Mesangial cell (primary cell): Measurements from ENCODE around the gene SELENOM. TPM values are rescaled to one million over a fixed set of nuclear protein-coding genes. Genes with fewer than 3 reads are reported as not detected.

Source experiments
- total RNA-seq: library from RNA; depleted of rRNA; stranded (reverse); fragments of >200 nt; gene quantifications from 2 replicates; pipeline ENCODE4 v1.2.3, GENCODE V29; 2015

The SELENOM gene
- total RNA-seq = 96.8 and 123 TPM in 2 replicates

GRCh38 chr22:31107178-31107893 lies at the start of gene SELENOM:
Gene SELENOM (minus strand): TSS chr22:31107568. CDS start chr22:31107505, 63 bp downstream.

GRCh38 chr22:31139866-31140716 lies 32.7 kb upstream of the SELENOM start, which contains the start of gene PLA2G3:
Gene PLA2G3 (minus strand): TSS chr22:31140508. CDS start chr22:31140354, 154 bp downstream.

GRCh38 chr22:31122532-31123291 lies 15.3 kb upstream of the SELENOM start, which contains the start of gene INPP5J:
Gene INPP5J (plus strand): TSS chr22:31122966. CDS start chr22:31123015, 49 bp downstream.

GRCh38 chr22:31080848-31081649 lies 26.3 kb downstream of the SELENOM start, which contains the start of gene SMTN:
Gene SMTN (plus strand): TSS chr22:31081318. CDS start chr22:31083259, 1,941 bp downstream.

Other genes starting within 250 kb of the SELENOM start
- gene MORC2, start 138.8 kb downstream of the SELENOM start, total RNA-seq = 17.5 and 19.9 TPM in 2 replicates
- gene TUG1, start 138.3 kb downstream of the SELENOM start, total RNA-seq = 31.3 and 49.3 TPM in 2 replicates
- gene SMTN, start 26.2 kb downstream of the SELENOM start, total RNA-seq = 48.4 and 171 TPM in 2 replicates
- gene INPP5J, start 15.4 kb upstream of the SELENOM start, total RNA-seq = 3.3 and 5.2 TPM in 2 replicates
- 0.13 and 0.16 TPM in 2 replicates for gene PLA2G3, start 32.9 kb upstream of the SELENOM start, total RNA-seq
- 16.9 and 29.7 TPM in 2 replicates for gene RNF185, start 52.6 kb upstream of the SELENOM start, total RNA-seq
- 32.3 and 107 TPM in 2 replicates for gene LIMK2, start 104.7 kb upstream of the SELENOM start, total RNA-seq
- 5.4 and 27.5 TPM in 2 replicates for gene PIK3IP1, start 184.9 kb upstream of the SELENOM start, total RNA-seq
- 24.9 and 34.9 TPM in 2 replicates for gene PATZ1, start 238.8 kb upstream of the SELENOM start, total RNA-seq